T-cell (primary cell): Measurements from ENCODE around the gene GOLGA5. TPM values are rescaled to one million over a fixed set of nuclear protein-coding genes. Genes with fewer than 3 reads are reported as not detected.
"Not testable (repeated sequence)": the region's sequence is repeated elsewhere in the genome, so short reads cannot be mapped to it uniquely, and the experiment has no call there.

Experiments used
- ATAC-seq, 4 experiments: fragments of 200-7000 bp in 3 of 4; fragments of 150-1000 bp in 1 of 4; cut with Tn5 transposase; replicated peaks in 1 of 4; 1 replicate in 3 of 4; 2 replicates in 1 of 4; pipeline ENCODE4 v1.10.0; 2021; ENCODE audit warnings: moderate library complexity in 3 of 4, mild to moderate bottlenecking in 2 of 4, moderate number of reproducible peaks in 1 of 4
- CTCF ChIA-PET, 2 donors: fragments of 300-600 bp; sonication (Branson Sonifier 250); formaldehyde crosslinking; loops; one replicate each; lab custom pipeline; 2022; ENCODE audit warnings: antibody characterized with exemption in 2 of 2; lab: Charles Lee
- POLR2A ChIA-PET, 2 donors: fragments of 300-600 bp; sonication (Branson Sonifier 250); formaldehyde crosslinking; loops; one replicate each; lab custom pipeline; 2022; ENCODE audit warnings: antibody characterized with exemption in 2 of 2; lab: Charles Lee
- DNase-seq, 35 experiments: peaks; one replicate each; pipeline versions ENCODE4 v3.0.0 to v3.0.0-alpha.2; 2013 to 2023
- H3K27ac ChIP-seq: one replicate; pipeline ENCODE4 v1.5.1; 2013; ENCODE audit warnings: low read length
- H3K27me3 ChIP-seq, 2 experiments: replicated peaks in 1 of 2; 1 replicate in 1 of 2; 2 replicates in 1 of 2; pipeline versions ENCODE4 v1.6.1 to v1.7.0; 2013; ENCODE audit warnings: low read length in 1 of 2, mixed read lengths in 1 of 2; ENCODE audit not compliant: control insufficient read depth in 2 of 2, insufficient read depth in 2 of 2; ENCODE audit errors: extremely low read depth in 1 of 2
- H3K36me3 ChIP-seq, 2 donors: 1 replicate in 1 of 2; 2 replicates in 1 of 2; pipeline versions ENCODE4 v1.6.1 to v1.7.0; 2013; ENCODE audit warnings: low read length in 1 of 2; ENCODE audit not compliant: control insufficient read depth in 2 of 2, insufficient read depth in 1 of 2; ENCODE audit errors: extremely low read depth in 1 of 2
- H3K4me1 ChIP-seq, 2 experiments: 1 replicate in 1 of 2; 2 replicates in 1 of 2; pipeline versions ENCODE4 v1.6.1 to v1.7.0; 2013; ENCODE audit warnings: low read length in 2 of 2, mixed read lengths in 1 of 2; ENCODE audit not compliant: insufficient read depth in 2 of 2, control insufficient read depth in 1 of 2; ENCODE audit errors: extremely low read depth in 1 of 2
- H3K4me3 ChIP-seq, 2 donors: 1 replicate in 1 of 2; 2 replicates in 1 of 2; pipeline versions ENCODE4 v1.5.1 to v1.7.0; 2013; ENCODE audit warnings: mild to moderate bottlenecking in 2 of 2, low read length in 1 of 2, moderate library complexity in 1 of 2; ENCODE audit not compliant: control insufficient read depth in 1 of 2; ENCODE audit errors: extremely low read depth in 1 of 2
- H3K9me3 ChIP-seq: 2 replicates; pipeline ENCODE4 v1.7.0; 2013
- H3K27ac Mint-ChIP-seq, 2 donors: one replicate each; pipeline ENCODE4 v1.8.0; 2020 to 2021; ENCODE audit warnings: mild to moderate bottlenecking in 2 of 2, mixed read lengths in 2 of 2
- H3K27me3 Mint-ChIP-seq, 2 donors: one replicate each; pipeline ENCODE4 v1.8.0; 2021 to 2022; ENCODE audit warnings: mixed read lengths in 2 of 2
- H3K36me3 Mint-ChIP-seq: one replicate; pipeline ENCODE4 v1.8.0; 2021; ENCODE audit warnings: mixed read lengths
- H3K4me1 Mint-ChIP-seq, 3 donors: one replicate each; pipeline ENCODE4 v1.8.0; 2020 to 2022; ENCODE audit warnings: mixed read lengths in 3 of 3, mild to moderate bottlenecking in 1 of 3
- H3K4me3 Mint-ChIP-seq, 3 donors: one replicate each; pipeline ENCODE4 v1.8.0; 2020 to 2022; ENCODE audit warnings: mild to moderate bottlenecking in 3 of 3, mixed read lengths in 3 of 3, moderate library complexity in 3 of 3
- H3K9me3 Mint-ChIP-seq, 3 donors: one replicate each; pipeline ENCODE4 v1.8.0; 2020 to 2022; ENCODE audit warnings: mixed read lengths in 3 of 3
- WGBS: methylation state at CpG from one replicate; pipeline ENCODE4 v1.1.5; 2013; ENCODE audit warnings: missing lambda C conversion rate; ENCODE audit not compliant: insufficient coverage; 5-methylcytosine and 5-hydroxymethylcytosine counted together
- total RNA-seq, 35 experiments: library from RNA in 6 of 35; stranded (reverse) in 6 of 35; fragments of 120-200 nt in 1 of 35; gene quantifications; one replicate each; pipeline versions ENCODE4 v1.2.1 to v1.2.4 and lab custom pipeline; 2013 to 2026

The GOLGA5 gene, protein sequence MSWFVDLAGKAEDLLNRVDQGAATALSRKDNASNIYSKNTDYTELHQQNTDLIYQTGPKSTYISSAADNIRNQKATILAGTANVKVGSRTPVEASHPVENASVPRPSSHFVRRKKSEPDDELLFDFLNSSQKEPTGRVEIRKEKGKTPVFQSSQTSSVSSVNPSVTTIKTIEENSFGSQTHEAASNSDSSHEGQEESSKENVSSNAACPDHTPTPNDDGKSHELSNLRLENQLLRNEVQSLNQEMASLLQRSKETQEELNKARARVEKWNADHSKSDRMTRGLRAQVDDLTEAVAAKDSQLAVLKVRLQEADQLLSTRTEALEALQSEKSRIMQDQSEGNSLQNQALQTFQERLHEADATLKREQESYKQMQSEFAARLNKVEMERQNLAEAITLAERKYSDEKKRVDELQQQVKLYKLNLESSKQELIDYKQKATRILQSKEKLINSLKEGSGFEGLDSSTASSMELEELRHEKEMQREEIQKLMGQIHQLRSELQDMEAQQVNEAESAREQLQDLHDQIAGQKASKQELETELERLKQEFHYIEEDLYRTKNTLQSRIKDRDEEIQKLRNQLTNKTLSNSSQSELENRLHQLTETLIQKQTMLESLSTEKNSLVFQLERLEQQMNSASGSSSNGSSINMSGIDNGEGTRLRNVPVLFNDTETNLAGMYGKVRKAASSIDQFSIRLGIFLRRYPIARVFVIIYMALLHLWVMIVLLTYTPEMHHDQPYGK
- total RNA-seq (10 to 100 TPM; 14.1 to 24.3 (median 21.5) TPM), total RNA-seq (lab: John Stamatoyannopoulos, UW) (19.2 to 58.3 (median 33.5) reads per million in 29 experiments)
- total RNA-seq (2013): 30.8 TPM

DNA sequence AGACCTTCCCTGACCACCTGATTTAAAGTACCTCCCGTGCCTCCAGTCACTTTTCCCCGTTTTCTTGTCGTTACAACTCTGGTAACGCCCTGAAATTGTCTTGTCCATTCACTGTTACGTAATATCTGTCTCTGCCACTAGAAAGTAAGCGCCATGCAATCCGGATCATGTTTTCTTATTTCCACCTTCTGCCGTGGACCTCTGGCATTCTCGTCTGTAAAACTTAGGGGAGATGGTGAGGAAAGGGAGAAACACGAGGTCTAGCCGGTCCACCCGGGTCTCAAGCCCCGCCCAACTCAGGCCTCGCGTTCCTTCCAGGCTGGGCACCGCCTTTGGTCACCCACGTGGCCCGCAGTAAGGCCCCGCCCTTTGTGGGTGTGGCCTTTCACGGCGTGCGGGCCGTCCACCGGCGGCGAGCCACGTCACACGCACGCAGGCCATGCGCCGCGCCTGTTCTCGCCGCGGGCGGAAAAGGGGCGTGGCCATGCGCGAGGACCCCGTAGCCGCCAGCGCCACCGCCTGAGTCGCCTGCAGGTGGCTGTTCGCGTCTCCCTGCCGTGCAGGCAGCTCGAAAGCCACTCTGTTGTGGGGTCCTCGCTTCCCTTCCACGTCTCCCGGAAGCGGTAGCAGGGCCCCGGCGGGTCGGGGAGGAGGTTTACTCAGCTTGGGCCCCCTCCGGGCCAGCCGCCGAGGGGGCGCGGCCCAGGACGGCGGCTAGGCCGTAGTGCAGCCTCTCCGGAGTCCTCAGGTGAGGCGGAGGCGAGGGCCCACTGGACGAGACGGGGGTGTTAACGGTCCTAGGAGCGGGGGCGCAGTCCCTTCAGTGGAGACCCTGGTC lies at the start of gene GOLGA5:
Gene GOLGA5 (plus strand): TSS at position 597 of the 838 bp plus-strand sequence. CDS start 3,133 bp downstream, outside the sequence.
- Histone ChIP-seq H3K4me1 (peaks cover 13 to 15% of the 10 kb centered on the region in 2 experiments), H3K9me3 (peaks cover 3% of the 10 kb centered on the region), H3K27ac (peak within 1 kb of the TSS; percentile 75), H3K27me3 (no peaks in the 10 kb centered on the region), H3K4me3 (peak within 1 kb of the TSS; percentile 93 to 96), H3K36me3 (peaks cover 0 to 16% of the 10 kb centered on the region in 2 donors)
- ChIA-PET POLR2A (interaction anchor here (0.5 to 0.6 kb wide), 2 partner anchors 52 to 672 kb away, joined by 3 to 5 read pairs; partner anchors contain the start of gene NDUFB1 (in 1 of the 2)), CTCF (interaction anchor here in 1 of 2 donors (0.5 kb wide), 1 partner anchor 1600 kb away, joined by 3 read pairs; no protein-coding TSS in a partner anchor)
- Mint-ChIP-seq H3K4me1 (peaks cover 39 to 46% (median 40%) of the 10 kb centered on the region in 3 donors), H3K4me3 (peak within 1 kb of the TSS; percentile 92 to 99 (median 97)), H3K9me3 (peaks cover 8 to 21% (median 13%) of the 10 kb centered on the region in 3 donors), H3K27me3 (no peaks in the 10 kb centered on the region), H3K36me3 (peaks cover 24% of the 10 kb centered on the region), H3K27ac (peak within 1 kb of the TSS; percentile 94 to 95)
- DNase-seq (peak; percentile 95 to 100 (median 97)), ATAC-seq (peak; percentile 92 to 94 (median 94))
- WGBS: 2% methylated on average over 69 of the region's 71 CpGs

DNA sequence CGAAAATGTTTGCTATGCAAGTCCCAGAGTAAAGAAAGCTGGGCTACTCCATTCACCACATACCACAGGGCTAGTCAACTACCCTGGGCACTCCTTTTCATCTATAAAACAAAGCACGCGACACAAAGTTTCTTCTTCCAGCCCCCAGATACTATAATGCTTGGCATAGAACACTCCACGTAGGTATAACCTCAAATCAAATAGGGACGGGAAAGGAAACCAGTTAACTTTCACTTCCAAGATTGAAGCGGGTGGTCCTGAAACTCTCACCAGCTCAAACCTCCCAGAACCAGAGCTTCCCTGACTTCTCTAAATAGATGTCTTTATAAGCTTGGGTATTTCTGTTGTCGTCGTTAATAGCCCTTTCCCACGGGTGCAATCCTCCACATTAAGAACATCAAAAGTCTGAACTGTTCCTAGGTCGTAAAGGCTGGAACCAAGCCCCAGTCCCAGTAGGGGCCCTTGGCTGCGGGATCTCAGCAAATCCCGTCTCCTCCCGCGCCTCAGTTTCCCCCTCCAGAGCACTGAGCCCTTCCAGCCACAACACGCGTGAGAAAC lies 46.3 kb upstream of the GOLGA5 start:
- peaks cover 0 to 28% of the 10 kb centered on the region in 2 experiments for H3K27me3 ChIP-seq
- Mint-ChIP-seq H3K36me3 (no peaks in the 10 kb centered on the region), H3K4me1 (peaks cover 45 to 49% (median 46%) of the 10 kb centered on the region in 3 donors), H3K4me3 (peak overlapping the region; percentile 87 to 88 (median 87)), H3K9me3 (no peaks in the 10 kb centered on the region), H3K27me3 (peaks cover 3 to 17% of the 10 kb centered on the region in 2 donors), H3K27ac (peak overlapping the region; percentile 37 to 70)
- H3K4me3 ChIP-seq: peak overlapping the region; percentile 52 to 93
- 9% methylated on average over 10 of the region's 16 CpGs for WGBS
- ATAC-seq (peak in 1 of 4 experiments; percentile 1), DNase-seq (peak in 1 of 35 experiments; percentile 15)
- ChIA-PET CTCF (no interaction called here), POLR2A (interaction anchor here in 1 of 2 donors (1.2 kb wide), 1 partner anchor 25 kb away, joined by 6 read pairs; no protein-coding TSS in a partner anchor)
- H3K36me3 ChIP-seq: no peaks in the 10 kb centered on the region
- no peaks in the 10 kb centered on the region for H3K9me3 ChIP-seq
- peaks cover 9 to 32% of the 10 kb centered on the region in 2 experiments for H3K4me1 ChIP-seq
- no peak overlapping the region for H3K27ac ChIP-seq

DNA sequence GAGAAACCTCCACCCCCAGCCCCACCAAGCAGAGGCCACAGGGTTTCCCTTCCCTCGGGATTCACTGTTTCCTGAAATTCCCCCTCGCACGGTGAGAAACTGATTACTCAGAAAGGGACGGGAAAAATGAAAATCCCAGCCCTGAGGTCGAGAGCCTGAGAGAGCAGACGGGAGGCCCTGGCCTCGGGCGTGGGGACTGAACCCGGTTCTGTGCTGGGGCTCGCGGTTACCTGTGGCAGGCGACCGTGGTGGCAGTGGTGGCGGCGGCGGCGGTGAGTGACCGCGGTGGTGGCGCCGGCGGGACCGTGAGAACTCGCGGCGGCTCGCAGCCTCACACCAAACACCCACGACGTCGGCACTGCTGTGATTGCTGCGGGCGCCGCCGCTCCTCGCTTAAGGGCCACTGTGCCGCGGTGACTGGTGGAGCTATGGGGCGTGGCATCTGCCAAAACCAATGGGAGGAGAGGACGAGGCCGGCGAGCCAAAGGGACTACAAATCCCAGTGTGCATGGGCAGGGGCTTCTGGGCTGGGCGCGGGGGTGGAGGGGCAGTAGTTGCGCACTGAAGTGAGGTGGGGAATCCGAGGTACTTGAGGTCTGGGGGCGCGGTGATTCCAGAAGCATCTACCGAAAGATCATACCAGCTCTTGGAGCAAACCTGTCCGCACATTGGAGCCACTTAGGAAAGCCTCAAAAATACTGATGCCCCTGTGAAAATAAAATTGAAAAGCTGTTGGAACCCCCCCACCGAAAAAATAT lies 45.7 kb upstream of the GOLGA5 start, which contains the start of gene LGMN:
Gene LGMN (minus strand): TSS at position 369 of the 758 bp plus-strand sequence. CDS start 15,841 bp downstream, outside the sequence.
- Histone ChIP-seq H3K4me1 (peaks cover 9 to 32% of the 10 kb centered on the region in 2 experiments), H3K27ac (no peak within 1 kb of the TSS), H3K36me3 (no peaks in the 10 kb centered on the region), H3K9me3 (no peaks in the 10 kb centered on the region), H3K4me3 (peak within 1 kb of the TSS; percentile 52 to 93), H3K27me3 (peaks cover 0 to 28% of the 10 kb centered on the region in 2 experiments)
- peaks cover 45 to 49% (median 46%) of the 10 kb centered on the region in 3 donors for H3K4me1 Mint-ChIP-seq
- POLR2A ChIA-PET: interaction anchor here (0.5 to 1.2 kb wide), 4 partner anchors 22 to 1249 kb away, joined by 3 to 6 read pairs (median 4); no protein-coding TSS in a partner anchor
- peak; percentile 97 to 98 (median 97) for ATAC-seq
- no peaks in the 10 kb centered on the region for H3K9me3 Mint-ChIP-seq
- H3K36me3 Mint-ChIP-seq: no peaks in the 10 kb centered on the region
- peak within 1 kb of the TSS; percentile 37 to 70 for H3K27ac Mint-ChIP-seq
- WGBS: 7% methylated on average over 38 of the region's 50 CpGs
- CTCF ChIA-PET: interaction anchor here in 1 of 2 donors (0.6 to 0.8 kb wide), 2 partner anchors 32 to 64 kb away, joined by 3 to 4 read pairs; no protein-coding TSS in a partner anchor
- DNase-seq: peak; percentile 73 to 88 (median 81)
- H3K27me3 Mint-ChIP-seq: peaks cover 3 to 17% of the 10 kb centered on the region in 2 donors
- peak within 1 kb of the TSS; percentile 87 to 88 (median 87) for H3K4me3 Mint-ChIP-seq

DNA sequence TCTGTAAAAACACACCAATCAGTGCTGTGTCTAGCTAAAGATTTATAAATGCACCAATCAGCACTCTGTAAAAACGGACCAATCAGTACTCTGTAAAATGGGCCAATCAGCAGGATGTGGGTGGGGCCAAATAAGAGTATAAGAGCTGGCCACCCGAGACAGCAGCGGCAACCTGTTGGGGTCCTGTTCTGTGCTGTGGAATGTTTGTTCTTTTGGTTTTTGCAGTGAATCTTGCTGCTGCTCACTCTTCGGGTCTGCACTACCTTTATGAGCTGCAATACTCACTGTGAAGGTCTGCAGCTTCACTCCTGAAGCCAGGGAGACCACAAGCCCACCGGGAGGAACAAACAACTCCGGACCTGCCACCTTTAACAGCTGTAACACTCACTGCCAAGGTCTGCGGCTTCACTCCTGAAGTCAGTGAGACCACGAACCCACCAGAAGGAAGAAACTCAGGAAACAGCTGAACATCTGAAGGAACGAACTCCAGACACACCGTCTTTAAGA lies 43.8 kb upstream of the GOLGA5 start:
- ATAC-seq (peak; percentile 17 to 33 (median 21)), DNase-seq (peak in 34 of 35 experiments; percentile 4 to 70 (median 47))
- Mint-ChIP-seq H3K4me1 (peaks cover 45 to 48% (median 46%) of the 10 kb centered on the region in 3 donors), H3K27me3 (peaks cover 3 to 17% of the 10 kb centered on the region in 2 donors), H3K4me3 (peak overlapping the region; percentile 77 to 88 (median 83)), H3K27ac (peak overlapping the region; percentile 74 to 81)
- H3K36me3 ChIP-seq, H3K9me3 Mint-ChIP-seq, H3K9me3 ChIP-seq, H3K27ac ChIP-seq, POLR2A ChIA-PET, H3K36me3 Mint-ChIP-seq: not testable (repeated sequence)
- peaks cover 9 to 32% of the 10 kb centered on the region in 2 experiments for H3K4me1 ChIP-seq
- 5% methylated on average over 9 of the region's 10 CpGs for WGBS
- peaks cover 0 to 28% of the 10 kb centered on the region in 2 experiments for H3K27me3 ChIP-seq
- CTCF ChIA-PET: interaction anchor here (0.6 to 1.1 kb wide), 2 partner anchors 26 to 30 kb away, joined by 3 read pairs; no protein-coding TSS in a partner anchor
- peak overlapping the region; percentile 20 to 46 for H3K4me3 ChIP-seq
